ENCODE data around the gene NBEAL2.

The NBEAL2 gene

DNA sequence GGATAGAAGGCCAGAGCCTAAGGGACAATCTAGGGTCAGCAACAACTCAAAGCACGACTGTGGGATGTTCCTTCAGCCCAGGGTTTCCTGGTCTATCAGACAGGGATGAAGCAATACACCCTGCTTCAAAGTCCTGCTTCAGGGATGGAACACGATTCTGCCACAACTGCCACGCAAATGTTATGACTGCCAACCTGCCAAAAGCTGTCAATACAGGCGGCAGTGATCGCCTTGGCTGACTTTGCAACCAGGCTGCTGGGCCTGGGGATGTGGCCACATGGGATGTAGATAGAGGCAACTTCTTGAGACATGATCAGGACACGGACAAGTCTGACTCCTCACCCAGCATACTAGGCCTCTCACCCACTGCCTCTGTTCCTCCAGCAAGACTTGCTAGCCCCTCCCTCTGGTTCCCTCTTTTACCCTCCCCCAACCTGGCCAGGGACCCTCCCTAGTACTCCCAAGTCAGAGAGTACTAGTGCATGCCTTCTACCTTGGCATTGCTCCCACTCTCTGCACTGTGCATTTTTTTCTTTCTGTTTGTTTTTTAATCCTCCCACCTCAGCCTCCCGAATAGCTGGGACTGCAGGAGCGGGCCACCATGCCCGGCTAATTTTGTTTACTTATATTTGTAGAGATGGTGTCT is 10.6 kb upstream of the NBEAL2 start:
- Histone ChIP-seq H3K9ac (ENCODE audit: low read length) (no peak overlapping the region), H3K4me3 (ENCODE audit: low read depth in 1 of 2, low read length in 2 of 2) (no peak overlapping the region), H3K4me1 (ENCODE audit: insufficient read depth, low read length) (peaks cover 48% of the 10 kb centered on the region), H3K27me3 (ENCODE audit: control insufficient read depth in 1 of 2, insufficient read depth in 2 of 2, low read length in 2 of 2) (no peaks in the 10 kb centered on the region), H3K27ac (ENCODE audit: low read depth, low read length) (no peak overlapping the region), H3K36me3 (ENCODE audit: insufficient read depth, low read length) (no peaks in the 10 kb centered on the region), H3K9me3 (ENCODE audit: low read length) (no peaks in the 10 kb centered on the region)

DNA sequence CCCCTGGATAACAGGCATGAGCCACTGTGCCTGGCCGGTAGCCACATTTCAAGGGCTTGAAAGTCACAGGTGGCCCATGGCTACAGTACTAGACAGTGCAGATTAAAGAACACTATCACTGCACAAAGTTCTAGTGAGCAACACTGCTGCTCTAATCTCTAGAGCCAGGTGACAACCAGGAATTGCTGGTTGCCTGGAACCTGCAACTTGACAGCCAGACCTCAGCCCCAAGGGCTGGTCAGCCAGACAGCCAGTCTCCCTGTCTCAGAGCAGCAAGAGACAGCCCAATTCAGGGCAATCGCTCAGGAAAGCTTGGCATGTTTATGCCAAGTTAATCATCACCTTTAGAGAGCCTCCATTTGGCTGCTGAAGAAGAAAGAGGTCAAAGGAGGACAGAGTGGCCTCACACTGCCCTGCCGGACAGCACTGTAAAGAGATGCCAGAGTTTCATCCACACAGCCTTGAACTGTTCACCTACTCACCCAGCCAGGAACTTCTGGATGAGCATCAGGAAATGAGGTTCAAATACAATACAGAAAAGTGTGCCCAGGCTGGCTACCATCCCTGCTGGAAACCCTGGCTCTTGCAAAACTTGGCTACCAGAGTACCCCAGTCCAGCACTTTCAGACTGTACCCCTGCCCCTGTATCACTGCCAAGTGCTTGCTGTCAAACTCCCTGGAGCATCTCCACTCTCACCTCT is 8.9 kb upstream of the NBEAL2 start:
- peaks cover 7% of the 10 kb centered on the region for H3K36me3 ChIP-seq (ENCODE audit: insufficient read depth, low read length)
- H3K9ac ChIP-seq (ENCODE audit: low read length): no peak overlapping the region
- H3K27me3 ChIP-seq (ENCODE audit: control insufficient read depth in 1 of 2, insufficient read depth in 2 of 2, low read length in 2 of 2): no peaks in the 10 kb centered on the region
- H3K9me3 ChIP-seq (ENCODE audit: low read length): no peaks in the 10 kb centered on the region
- peaks cover 62% of the 10 kb centered on the region for H3K4me1 ChIP-seq (ENCODE audit: insufficient read depth, low read length)
- no peak overlapping the region for H3K4me3 ChIP-seq (ENCODE audit: low read depth in 1 of 2, low read length in 2 of 2)
- no peak overlapping the region for H3K27ac ChIP-seq (ENCODE audit: low read depth, low read length)

- Histone ChIP-seq H3K36me3 (ENCODE audit: insufficient read depth, low read length) (peaks cover 7% of the 10 kb centered on the region), H3K27ac (ENCODE audit: low read depth, low read length) (no peak overlapping the region), H3K4me3 (ENCODE audit: low read depth in 1 of 2, low read length in 2 of 2) (no peak overlapping the region), H3K9ac (ENCODE audit: low read length) (no peak overlapping the region), H3K9me3 (ENCODE audit: low read length) (no peaks in the 10 kb centered on the region), H3K4me1 (ENCODE audit: insufficient read depth, low read length) (peaks cover 62% of the 10 kb centered on the region), H3K27me3 (ENCODE audit: control insufficient read depth in 1 of 2, insufficient read depth in 2 of 2, low read length in 2 of 2) (no peaks in the 10 kb centered on the region)
These were observed 8.3 kb upstream of the NBEAL2 start for GRCh38 chr3:46971151-46971550.

- Histone ChIP-seq H3K9ac (ENCODE audit: low read length) (no peak overlapping the region), H3K27me3 (ENCODE audit: control insufficient read depth in 1 of 2, insufficient read depth in 2 of 2, low read length in 2 of 2) (no peaks in the 10 kb centered on the region), H3K4me1 (ENCODE audit: insufficient read depth, low read length) (peaks cover 58% of the 10 kb centered on the region), H3K36me3 (ENCODE audit: insufficient read depth, low read length) (peaks cover 7% of the 10 kb centered on the region), H3K4me3 (ENCODE audit: low read depth in 1 of 2, low read length in 2 of 2) (no peak overlapping the region), H3K9me3 (ENCODE audit: low read length) (no peaks in the 10 kb centered on the region), H3K27ac (ENCODE audit: low read depth, low read length) (no peak overlapping the region)
These were observed 7.7 kb upstream of the NBEAL2 start for GRCh38 chr3:46971742-46972141.

DNA sequence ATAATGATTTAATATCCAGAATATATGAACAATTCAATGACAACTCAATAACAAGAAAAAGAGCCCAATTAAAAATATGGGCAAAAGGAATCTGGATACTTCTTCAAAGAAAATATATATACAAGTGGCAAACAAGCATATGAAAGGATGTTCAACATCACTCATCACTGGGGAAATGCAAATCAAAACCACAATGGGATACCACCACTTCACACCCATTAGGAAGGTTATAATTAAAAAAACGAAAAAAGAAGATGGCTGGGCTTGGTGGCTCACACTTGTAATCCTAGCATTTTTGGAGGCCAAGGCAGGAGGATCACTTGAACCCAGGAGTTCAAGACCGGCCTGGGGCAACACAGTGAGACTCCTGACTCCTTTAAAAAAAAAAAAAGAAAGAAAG is 7.1 kb upstream of the NBEAL2 start:
- Histone ChIP-seq H3K9me3 (ENCODE audit: low read length) (no peaks in the 10 kb centered on the region), H3K27me3 (ENCODE audit: control insufficient read depth in 1 of 2, insufficient read depth in 2 of 2, low read length in 2 of 2) (no peaks in the 10 kb centered on the region), H3K9ac (ENCODE audit: low read length) (no peak overlapping the region), H3K27ac (ENCODE audit: low read depth, low read length) (no peak overlapping the region), H3K36me3 (ENCODE audit: insufficient read depth, low read length) (peaks cover 7% of the 10 kb centered on the region), H3K4me1 (ENCODE audit: insufficient read depth, low read length) (peaks cover 53% of the 10 kb centered on the region), H3K4me3 (ENCODE audit: low read depth in 1 of 2, low read length in 2 of 2) (no peak overlapping the region)

DNA sequence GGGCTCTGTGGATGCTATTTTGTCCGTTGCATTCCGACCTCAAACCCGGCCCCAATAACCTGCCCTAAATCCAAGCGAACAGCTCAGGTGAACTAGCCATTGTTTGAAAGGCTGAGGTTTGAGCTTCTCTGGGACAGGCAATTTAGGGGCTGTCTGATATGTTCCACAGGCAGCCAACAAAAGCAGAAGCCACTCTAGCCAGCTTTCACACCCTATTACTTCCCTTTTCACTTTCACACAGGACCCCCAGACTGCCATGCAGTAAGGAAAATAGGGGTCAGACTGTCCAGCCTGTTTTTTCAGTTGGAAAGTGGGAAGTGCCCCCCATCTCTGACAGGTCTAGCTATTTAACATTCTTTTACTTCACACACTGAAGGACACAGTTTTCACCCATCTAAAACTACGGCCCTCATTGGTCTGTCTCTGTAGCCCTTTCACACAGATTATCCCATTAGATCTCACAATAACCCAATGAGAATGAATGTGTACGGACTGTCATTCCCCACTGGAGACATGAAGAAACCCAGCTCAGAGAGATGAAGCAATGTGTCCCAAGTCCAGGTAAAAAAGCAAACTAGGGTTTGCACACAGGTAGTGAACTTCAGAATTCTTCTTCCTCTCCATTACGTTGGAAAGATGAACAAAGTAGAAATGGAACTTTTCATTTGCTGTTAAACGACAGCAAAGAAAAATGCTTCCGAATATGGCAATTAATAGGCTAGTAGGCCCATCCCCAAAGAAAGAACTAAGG is 4.9 kb upstream of the NBEAL2 start:
- H3K9ac ChIP-seq (ENCODE audit: low read length): no peak overlapping the region
- no peak overlapping the region for H3K27ac ChIP-seq (ENCODE audit: low read depth, low read length)
- H3K36me3 ChIP-seq (ENCODE audit: insufficient read depth, low read length): peaks cover 7% of the 10 kb centered on the region
- H3K9me3 ChIP-seq (ENCODE audit: low read length): no peaks in the 10 kb centered on the region
- H3K4me3 ChIP-seq (ENCODE audit: low read depth in 1 of 2, low read length in 2 of 2): peak overlapping the region in 1 of 2 donors; percentile 4
- peaks cover 50% of the 10 kb centered on the region for H3K4me1 ChIP-seq (ENCODE audit: insufficient read depth, low read length)
- H3K27me3 ChIP-seq (ENCODE audit: control insufficient read depth in 1 of 2, insufficient read depth in 2 of 2, low read length in 2 of 2): no peaks in the 10 kb centered on the region

DNA sequence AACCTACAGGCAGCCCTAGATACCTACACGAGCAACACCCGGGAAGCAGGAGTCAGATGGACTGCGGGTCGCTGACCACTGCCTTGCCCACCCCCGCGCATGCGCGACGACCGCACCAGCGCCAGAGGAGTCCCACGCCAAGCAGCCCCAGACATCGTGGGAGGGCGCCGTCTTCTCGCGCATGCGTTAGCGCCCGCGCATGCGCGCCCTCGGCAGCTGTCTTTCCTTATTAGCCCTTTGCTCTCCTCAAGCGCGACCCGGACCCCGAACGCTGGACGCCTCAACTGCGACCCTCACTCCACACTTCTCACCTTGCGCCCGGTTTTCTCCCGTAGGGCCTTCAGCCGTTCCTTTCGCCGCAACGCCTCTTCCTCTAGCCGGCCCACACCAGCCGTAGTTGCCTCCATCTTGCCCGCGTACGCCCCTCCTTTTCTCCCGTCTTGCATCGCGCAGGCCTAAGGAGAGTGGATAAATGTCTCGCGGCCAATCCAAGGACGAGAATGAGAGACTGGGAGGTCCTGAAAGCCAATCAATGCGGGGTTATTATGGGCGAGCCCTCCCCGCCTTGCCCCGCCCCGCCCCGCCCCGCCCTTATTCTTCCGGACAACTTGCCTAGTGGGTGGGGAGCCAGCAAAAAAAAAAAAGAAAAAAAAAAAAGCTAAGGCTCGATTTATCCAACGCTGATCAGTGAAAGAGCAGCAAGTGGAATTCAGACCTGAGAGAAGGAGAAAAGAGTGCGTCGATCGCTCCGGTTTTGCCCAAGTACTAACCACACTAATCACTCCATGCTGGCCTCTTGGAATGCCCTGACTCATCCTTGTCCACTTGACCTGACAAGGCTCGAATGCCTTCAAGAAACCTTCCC is 2.9 kb upstream of the NBEAL2 start, which contains the start of gene CCDC12:
Gene CCDC12 (minus strand): TSS at position 420 of the 865 bp plus-strand sequence. CDS start 13 bp downstream, at position 407.
- H3K4me1 ChIP-seq (ENCODE audit: insufficient read depth, low read length): peaks cover 39% of the 10 kb centered on the region

DNA sequence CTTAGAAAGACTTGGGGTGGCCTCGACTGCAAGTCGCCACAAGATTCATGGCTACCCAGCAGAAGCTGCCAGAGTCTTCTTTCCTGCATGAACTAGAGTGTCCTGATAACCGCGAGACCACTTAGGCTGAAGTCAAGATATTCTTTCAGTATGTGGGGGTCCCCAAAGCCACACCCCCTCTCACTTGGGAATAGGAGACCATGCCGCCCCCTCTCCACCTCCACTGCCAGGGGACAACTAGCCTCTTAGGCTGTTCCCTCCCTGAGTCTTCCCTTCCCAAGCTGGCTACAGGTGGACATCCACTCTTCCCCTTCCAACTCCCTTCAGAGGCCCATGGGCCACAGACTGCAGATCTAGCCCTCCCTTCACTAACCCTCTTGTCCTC is 1.7 kb upstream of the NBEAL2 start:
- H3K9ac ChIP-seq (ENCODE audit: low read length): no peak overlapping the region
- no peak overlapping the region for H3K4me3 ChIP-seq (ENCODE audit: low read depth in 1 of 2, low read length in 2 of 2)
- peaks cover 40% of the 10 kb centered on the region for H3K4me1 ChIP-seq (ENCODE audit: insufficient read depth, low read length)
- no peaks in the 10 kb centered on the region for H3K9me3 ChIP-seq (ENCODE audit: low read length)
- peaks cover 7% of the 10 kb centered on the region for H3K36me3 ChIP-seq (ENCODE audit: insufficient read depth, low read length)
- no peak overlapping the region for H3K27ac ChIP-seq (ENCODE audit: low read depth, low read length)
- H3K27me3 ChIP-seq (ENCODE audit: control insufficient read depth in 1 of 2, insufficient read depth in 2 of 2, low read length in 2 of 2): no peaks in the 10 kb centered on the region

More for the DNA sequence above, 2.9 kb upstream of the NBEAL2 start, which contains the start of gene CCDC12:
- Histone ChIP-seq H3K9ac (ENCODE audit: low read length) (peak within 1 kb of the TSS; percentile 70), H3K4me3 (ENCODE audit: low read depth in 1 of 2, low read length in 2 of 2) (peak within 1 kb of the TSS; percentile 80 to 86), H3K27me3 (ENCODE audit: control insufficient read depth in 1 of 2, insufficient read depth in 2 of 2, low read length in 2 of 2) (no peaks in the 10 kb centered on the region), H3K27ac (ENCODE audit: low read depth, low read length) (peak within 1 kb of the TSS; percentile 98), H3K36me3 (ENCODE audit: insufficient read depth, low read length) (peaks cover 7% of the 10 kb centered on the region), H3K9me3 (ENCODE audit: low read length) (no peaks in the 10 kb centered on the region)

DNA sequence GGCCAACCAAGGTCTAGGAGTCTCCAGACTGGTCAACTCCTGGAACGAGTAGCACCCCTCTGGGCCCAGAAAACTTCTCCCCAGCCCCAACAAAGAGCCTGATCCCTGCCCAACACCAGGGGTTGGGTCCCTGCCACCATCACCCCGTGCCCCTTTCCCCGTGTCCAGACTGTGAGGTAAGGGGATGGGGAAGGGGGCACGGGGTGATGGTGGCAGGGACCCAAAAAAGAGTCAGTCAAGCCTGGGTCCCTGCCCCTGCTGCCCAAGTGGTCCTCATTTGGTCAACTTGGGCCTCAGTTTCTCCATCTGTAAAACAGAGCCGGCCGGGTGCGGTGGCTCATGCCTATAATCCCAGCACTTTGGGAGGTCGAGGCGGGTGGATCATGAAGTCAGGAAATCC is 1.1 kb upstream of the NBEAL2 start:
- Histone ChIP-seq H3K27ac (ENCODE audit: low read depth, low read length) (no peak overlapping the region), H3K4me1 (ENCODE audit: insufficient read depth, low read length) (peaks cover 40% of the 10 kb centered on the region), H3K36me3 (ENCODE audit: insufficient read depth, low read length) (peaks cover 7% of the 10 kb centered on the region), H3K9ac (ENCODE audit: low read length) (no peak overlapping the region), H3K9me3 (ENCODE audit: low read length) (no peaks in the 10 kb centered on the region), H3K27me3 (ENCODE audit: control insufficient read depth in 1 of 2, insufficient read depth in 2 of 2, low read length in 2 of 2) (no peaks in the 10 kb centered on the region), H3K4me3 (ENCODE audit: low read depth in 1 of 2, low read length in 2 of 2) (no peak overlapping the region)

DNA sequence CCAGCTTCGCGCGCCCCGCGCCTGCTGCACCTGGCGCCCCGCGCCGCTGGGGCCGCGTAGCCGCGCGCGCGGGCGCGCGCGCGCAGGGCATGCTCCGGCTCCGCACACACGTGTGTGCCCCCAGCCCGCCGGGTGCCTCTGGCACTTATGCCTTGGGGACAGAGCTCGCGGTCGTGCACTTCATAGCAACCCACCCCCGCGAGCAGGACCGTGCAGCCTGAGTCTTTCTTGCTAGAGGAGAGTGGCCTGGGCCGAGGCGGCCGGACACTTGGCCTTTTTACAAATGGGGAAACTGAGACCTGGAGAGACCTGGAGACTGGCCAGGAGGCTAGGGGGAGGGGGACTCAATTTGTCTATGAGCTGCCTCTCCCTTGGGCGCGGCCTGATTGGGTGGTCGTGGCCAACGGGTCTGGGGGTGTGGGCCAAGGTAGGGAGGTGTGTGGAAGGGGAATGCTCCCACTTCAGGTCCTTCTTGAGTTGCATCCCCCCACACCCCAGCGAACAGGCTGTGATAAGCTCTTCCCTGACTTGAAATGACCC is 562 bp downstream of the NBEAL2 start:
- Histone ChIP-seq H3K4me3 (ENCODE audit: low read depth in 1 of 2, low read length in 2 of 2) (peak overlapping the region; percentile 61 to 79), H3K9me3 (ENCODE audit: low read length) (no peaks in the 10 kb centered on the region), H3K4me1 (ENCODE audit: insufficient read depth, low read length) (peaks cover 27% of the 10 kb centered on the region), H3K27ac (ENCODE audit: low read depth, low read length) (no peak overlapping the region), H3K27me3 (ENCODE audit: control insufficient read depth in 1 of 2, insufficient read depth in 2 of 2, low read length in 2 of 2) (no peaks in the 10 kb centered on the region), H3K36me3 (ENCODE audit: insufficient read depth, low read length) (no peaks in the 10 kb centered on the region), H3K9ac (ENCODE audit: low read length) (no peak overlapping the region)

All from muscle layer of colon (tissue), 2 donors.